H1 (cell line): ENCODE results near the gene ASCC1. TPM values are rescaled to one million over a fixed set of nuclear protein-coding genes. Genes with fewer than 3 reads are reported as not detected.

Experiments
- CTCF ChIA-PET: fragments of 300-600 bp; sonication (Branson Sonifier 250); formaldehyde crosslinking; loops from one replicate; lab custom pipeline; 2021; ENCODE audit not compliant: partially characterized antibody; lab: Charles Lee
- POLR2A ChIA-PET: fragments of 300-600 bp; sonication (Branson Sonifier 250); formaldehyde crosslinking; loops from one replicate; lab custom pipeline; 2021; ENCODE audit warnings: inconsistent platforms; ENCODE audit not compliant: partially characterized antibody; lab: Charles Lee
- DNase-seq, 2 experiments: peaks; one replicate each; pipeline versions ENCODE4 v3.0.0 to v3.0.0-alpha.2; 2010 to 2022; ENCODE audit warnings: low spot score in 2 of 2, low read depth in 1 of 2, mixed read lengths in 1 of 2
- FAIRE-seq: peaks from 2 replicates; lab custom pipeline; 2011; peaks lifted over from hg19 to GRCh38; lab: Jason Lieb, UNC
- H2AFZ ChIP-seq: 2 replicates; pipeline ENCODE4 v1.8.1; 2012; ENCODE audit warnings: low read length, inconsistent platforms
- H2AK5ac ChIP-seq: 2 replicates; pipeline ENCODE4 v1.6.1; 2013; ENCODE audit warnings: low read depth, low read length
- H2BK120ac ChIP-seq: replicated peaks from 2 replicates; pipeline ENCODE3; 2013; ENCODE audit warnings: low read depth, low read length, inconsistent platforms
- H2BK12ac ChIP-seq: 2 replicates; pipeline ENCODE4 v1.6.1; 2013; ENCODE audit warnings: low read depth, low read length
- H2BK15ac ChIP-seq: 2 replicates; pipeline ENCODE4 v1.6.1; 2013; ENCODE audit warnings: low read length
- H2BK20ac ChIP-seq: 2 replicates; pipeline ENCODE4 v1.6.1; 2013; ENCODE audit warnings: low read length
- H2BK5ac ChIP-seq: 2 replicates; pipeline ENCODE4 v1.6.1; 2013; ENCODE audit warnings: low read depth, low read length
- H3K14ac ChIP-seq: 2 replicates; pipeline ENCODE4 v1.6.1; 2013; ENCODE audit warnings: inconsistent platforms; ENCODE audit not compliant: insufficient read length
- H3K18ac ChIP-seq: 2 replicates; pipeline ENCODE4 v1.6.1; 2013; ENCODE audit warnings: low read length; ENCODE audit errors: extremely low read depth
- H3K23ac ChIP-seq: 2 replicates; pipeline ENCODE4 v1.6.1; 2013; ENCODE audit warnings: inconsistent platforms; ENCODE audit not compliant: insufficient read length
- H3K23me2 ChIP-seq: 2 replicates; pipeline ENCODE4 v1.6.1; 2013; ENCODE audit warnings: low read depth, low read length
- H3K27ac ChIP-seq: 2 replicates; pipeline ENCODE4 v1.6.1; 2011; ENCODE audit warnings: low read depth, low read length, inconsistent platforms
- H3K27me3 ChIP-seq, 4 experiments: replicated peaks in 1 of 4; 1 replicate in 1 of 4; 2 replicates in 3 of 4; pipeline versions ENCODE4 v1.6.1 to v1.8.1; 2011 to 2013; ENCODE audit warnings: low read length in 3 of 4, mild to moderate bottlenecking in 3 of 4, inconsistent platforms in 2 of 4, mixed read lengths in 2 of 4, moderate library complexity in 1 of 4; ENCODE audit not compliant: control insufficient read depth in 3 of 4, insufficient read depth in 3 of 4; ENCODE audit errors: extremely low read depth in 1 of 4
- H3K36me3 ChIP-seq, 4 experiments: 2 replicates each; pipeline versions ENCODE4 v1.6.1 to v1.8.1; 2011 to 2013; ENCODE audit warnings: mild to moderate bottlenecking in 4 of 4, low read length in 3 of 4, moderate library complexity in 2 of 4, control low read depth in 1 of 4, inconsistent platforms in 1 of 4; ENCODE audit not compliant: insufficient read depth in 4 of 4, control insufficient read depth in 2 of 4
- H3K4ac ChIP-seq: replicated peaks from 2 replicates; pipeline ENCODE3; 2013; ENCODE audit warnings: low read length, low read depth, mixed read lengths, inconsistent platforms; ENCODE audit not compliant: insufficient read length
- H3K4me1 ChIP-seq, 4 experiments: replicated peaks in 1 of 4; 1 replicate in 1 of 4; 2 replicates in 3 of 4; pipeline versions ENCODE4 v1.6.1 to v1.8.1; 2011 to 2013; ENCODE audit warnings: low read length in 3 of 4, inconsistent platforms in 2 of 4, mixed read lengths in 1 of 4; ENCODE audit not compliant: insufficient read depth in 4 of 4, control insufficient read depth in 3 of 4
- H3K4me2 ChIP-seq, 2 experiments: 2 replicates each; pipeline versions ENCODE4 v1.6.1 to v1.8.1; 2011 to 2013; ENCODE audit warnings: low read depth in 2 of 2, low read length in 2 of 2, control low read depth in 1 of 2, inconsistent platforms in 1 of 2, mild to moderate bottlenecking in 1 of 2; ENCODE audit not compliant: insufficient read depth in 1 of 2
- H3K4me3 ChIP-seq, 4 experiments: fragments of 200-600, 300-600 bp in 1 of 4; sonication (generic), shearing (Covaris generic), sonication (Bioruptor Twin) in 1 of 4; 2 replicates each; pipeline versions ENCODE4 v1.5.1 to v1.8.1; 2011 to 2016; ENCODE audit warnings: low read length in 4 of 4, low read depth in 3 of 4, control low read depth in 2 of 4, inconsistent platforms in 2 of 4, mild to moderate bottlenecking in 2 of 4, mixed read lengths in 1 of 4, moderate library complexity in 1 of 4; ENCODE audit not compliant: insufficient read depth in 2 of 4; ENCODE audit errors: extremely low read depth in 1 of 4
- H3K56ac ChIP-seq: replicated peaks from 2 replicates; pipeline ENCODE3; 2013; ENCODE audit warnings: low read depth, mild to moderate bottlenecking, mixed read lengths, low read length, inconsistent platforms; ENCODE audit not compliant: insufficient read length
- H3K79me1 ChIP-seq: 2 replicates; pipeline ENCODE4 v1.6.1; 2013; ENCODE audit warnings: low read depth, low read length, control low read depth
- H3K79me2 ChIP-seq, 2 experiments: 2 replicates each; pipeline versions ENCODE4 v1.6.1 to v1.8.1; 2012 to 2013; ENCODE audit warnings: low read length in 2 of 2, mild to moderate bottlenecking in 2 of 2, inconsistent platforms in 1 of 2; ENCODE audit not compliant: insufficient read depth in 2 of 2, control insufficient read depth in 1 of 2
- H3K9ac ChIP-seq, 4 experiments: replicated peaks in 1 of 4; 1 replicate in 1 of 4; 2 replicates in 3 of 4; pipeline versions ENCODE4 v1.6.1 to v1.8.1; 2011 to 2013; ENCODE audit warnings: low read depth in 3 of 4, low read length in 3 of 4, control low read depth in 2 of 4, mild to moderate bottlenecking in 2 of 4, moderate library complexity in 2 of 4, inconsistent platforms in 1 of 4; ENCODE audit errors: extremely low read depth in 1 of 4
- H3K9me3 ChIP-seq, 2 experiments: 2 replicates each; pipeline versions ENCODE4 v1.6.1 to v1.8.1; 2012 to 2013; ENCODE audit warnings: mild to moderate bottlenecking in 2 of 2, moderate library complexity in 2 of 2, control low read depth in 1 of 2, inconsistent platforms in 1 of 2, low read depth in 1 of 2, low read length in 1 of 2, mixed read lengths in 1 of 2; ENCODE audit not compliant: insufficient read depth in 2 of 2
- H4K20me1 ChIP-seq, 2 experiments: replicated peaks in 1 of 2; 2 replicates each; pipeline versions ENCODE3 to v1.8.1; 2011 to 2013; ENCODE audit warnings: inconsistent platforms in 2 of 2, low read length in 2 of 2, mild to moderate bottlenecking in 1 of 2; ENCODE audit not compliant: insufficient read depth in 2 of 2, control insufficient read depth in 1 of 2
- H4K5ac ChIP-seq: 2 replicates; pipeline ENCODE4 v1.6.1; 2013; ENCODE audit warnings: low read length, low read depth, mixed read lengths, inconsistent platforms; ENCODE audit not compliant: insufficient read length
- H4K8ac ChIP-seq: 2 replicates; pipeline ENCODE4 v1.8.0; 2013; ENCODE audit warnings: mild to moderate bottlenecking, moderate library complexity, low read length, inconsistent platforms; ENCODE audit not compliant: insufficient read depth; ENCODE audit errors: extremely low read depth
- H4K91ac ChIP-seq: replicated peaks from 2 replicates; pipeline ENCODE3; 2013; ENCODE audit warnings: low read length, mixed read lengths, inconsistent platforms; ENCODE audit not compliant: insufficient read length
- POU5F1 ChIP-seq: IDR thresholded peaks from 2 replicates; pipeline ENCODE4 v1.6.1; 2011; ENCODE audit warnings: low read depth, mild to moderate bottlenecking, low read length, moderate library complexity
- polyA plus RNA-seq, 7 experiments: library from polyadenylated mRNA; depleted of rRNA in 3 of 7; stranded (reverse) in 5 of 7; unstranded in 2 of 7; fragments of >200 nt in 5 of 7; fragments of 200-250 nt in 2 of 7; gene quantifications; 1 replicate in 5 of 7; 2 replicates in 1 of 7; 4 replicates in 1 of 7; pipeline versions ENCODE4 v1.2.1 to v1.2.3, GENCODE V29; 2011 to 2013; ENCODE audit warnings: missing spikeins in 2 of 7, mixed read lengths in 2 of 7
- total RNA-seq: library from RNA; stranded (reverse); fragmentation: NEBNext Ultra II Directional; extraction: Animal tissue kit (Norgen Biotek cat#: 25700); gene quantifications from 2 replicates; pipeline ENCODE4 v1.2.1, GENCODE V29; 2021

ASCC1 gene
- total and polyA plus RNA-seq, 2 of the 8 experiments (the other 6 are each of a cell fraction or from before 2014, with no cell fraction given) = 25.6 to 35.8 TPM

GRCh38 chr10:72124381-72124780 is 91.7 kb downstream of the ASCC1 start:
- Histone ChIP-seq H4K91ac (no peak overlapping the region), H4K8ac (no peak overlapping the region), H3K36me3 (no peaks in the 10 kb centered on the region), H3K4me2 (no peak overlapping the region), H2BK15ac (no peak overlapping the region), H3K23ac (no peak overlapping the region), H3K79me2 (no peaks in the 10 kb centered on the region), H4K20me1 (no peaks in the 10 kb centered on the region), H3K27ac (no peak overlapping the region), H3K9me3 (no peaks in the 10 kb centered on the region), H2BK5ac (no peak overlapping the region), H3K79me1 (no peaks in the 10 kb centered on the region), H3K14ac (no peak overlapping the region), H3K27me3 (no peaks in the 10 kb centered on the region), H3K4ac (no peak overlapping the region), H3K23me2 (no peaks in the 10 kb centered on the region), H3K56ac (no peak overlapping the region), H3K4me3 (no peak overlapping the region), H2AK5ac (no peak overlapping the region), H2BK20ac (no peak overlapping the region; the same call in 1 of the 2 replicates), H2BK120ac (no peak overlapping the region), H3K18ac (no peak overlapping the region), H4K5ac (no peak overlapping the region), H2AFZ (no peak overlapping the region), H3K4me1 (peaks cover 0 to 5% (median 2%) of the 10 kb centered on the region in 4 experiments; a peak in 2 of 7 replicates), H3K9ac (no peak overlapping the region), H2BK12ac (no peak overlapping the region)
- TF ChIP-seq POU5F1 = no peak
- DNase-seq (no peak), FAIRE-seq (no peak)
- POLR2A ChIA-PET = interaction anchor here (1.2 kb wide), 1 partner anchor 151 kb away, joined by 3 read pairs; no protein-coding TSS in a partner anchor
- CTCF ChIA-PET = interaction anchor here (0.6 to 5.0 kb wide), 6 partner anchors 9 to 213 kb away, joined by 3 to 39 read pairs (median 4); no protein-coding TSS in a partner anchor
